HUES48 (cell line): ENCODE measurements around the gene PRSS56.

Source experiments
- H3K27ac ChIP-seq: one replicate; pipeline ENCODE4 v1.7.0; 2013; ENCODE audit warnings: low read depth, low read length, inconsistent platforms
- H3K27me3 ChIP-seq: 2 replicates; pipeline ENCODE4 v1.6.1; 2013; ENCODE audit warnings: mild to moderate bottlenecking, low read length; ENCODE audit not compliant: control insufficient read depth, insufficient read depth
- H3K36me3 ChIP-seq: 2 replicates; pipeline ENCODE4 v1.6.1; 2013; ENCODE audit warnings: low read length; ENCODE audit not compliant: control insufficient read depth, insufficient read depth
- H3K4me1 ChIP-seq: 2 replicates; pipeline ENCODE4 v1.6.1; 2013; ENCODE audit warnings: mild to moderate bottlenecking, low read length; ENCODE audit not compliant: control insufficient read depth, insufficient read depth
- H3K4me3 ChIP-seq: 2 replicates; pipeline ENCODE4 v1.5.1; 2013; ENCODE audit warnings: mild to moderate bottlenecking, low read depth, low read length
- H3K9ac ChIP-seq: 2 replicates; pipeline ENCODE4 v1.6.1; 2013; ENCODE audit warnings: mild to moderate bottlenecking, low read depth, low read length, moderate library complexity
- H3K9me3 ChIP-seq: 2 replicates; pipeline ENCODE4 v1.6.1; 2013; ENCODE audit warnings: low read length; ENCODE audit not compliant: control insufficient read depth, insufficient read depth

The PRSS56 gene

DNA sequence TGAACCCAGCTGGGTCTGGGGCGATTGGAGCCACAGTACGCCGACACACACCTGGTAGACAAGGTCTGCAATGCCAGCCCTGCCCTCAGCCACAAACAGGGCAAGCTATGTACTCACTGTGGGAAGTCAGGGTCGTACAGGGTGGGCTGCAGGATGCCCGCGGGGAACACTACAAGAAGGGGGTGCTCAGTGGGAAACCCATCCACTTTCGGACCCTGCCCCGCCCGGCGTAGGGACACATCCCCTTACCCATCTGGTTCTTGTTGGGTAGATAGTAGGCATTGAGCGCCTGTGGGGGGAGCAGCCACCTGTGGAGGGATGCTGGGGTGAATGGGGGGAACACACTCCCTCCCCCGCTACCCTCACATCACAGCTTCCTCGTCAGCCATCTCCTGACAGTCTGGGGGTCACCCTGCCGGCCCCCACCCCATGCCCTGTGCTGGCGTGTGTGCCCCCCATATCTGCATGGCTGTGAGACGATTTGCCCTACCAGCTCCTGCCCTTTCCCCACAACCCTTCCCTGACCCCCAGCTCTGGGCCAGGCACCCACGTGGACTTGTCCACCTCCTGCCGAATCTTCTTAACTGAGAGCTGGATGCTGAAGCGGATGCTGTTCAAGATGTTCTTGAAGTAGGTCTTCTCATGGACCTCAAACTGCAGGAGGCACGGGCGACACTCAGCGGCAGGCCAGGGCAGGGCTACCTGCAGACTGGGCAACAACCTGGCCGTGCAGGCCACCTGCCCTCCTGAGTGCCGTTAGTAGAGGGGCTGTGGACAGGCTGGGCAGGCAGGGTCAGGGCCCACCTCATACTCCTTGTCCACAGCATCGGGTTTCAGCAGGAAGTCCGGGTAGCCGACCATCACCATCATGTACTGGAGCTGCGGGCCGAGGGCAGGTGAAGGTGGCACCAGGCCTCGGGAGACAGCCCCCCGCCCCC, 37.6 kb upstream of the PRSS56 start:
- Histone ChIP-seq H3K36me3 (no peaks in the 10 kb centered on the region), H3K4me1 (no peaks in the 10 kb centered on the region), H3K9ac (no peak overlapping the region), H3K27me3 (peaks cover 45% of the 10 kb centered on the region), H3K27ac (no peak overlapping the region), H3K4me3 (no peak overlapping the region), H3K9me3 (no peaks in the 10 kb centered on the region)

DNA sequence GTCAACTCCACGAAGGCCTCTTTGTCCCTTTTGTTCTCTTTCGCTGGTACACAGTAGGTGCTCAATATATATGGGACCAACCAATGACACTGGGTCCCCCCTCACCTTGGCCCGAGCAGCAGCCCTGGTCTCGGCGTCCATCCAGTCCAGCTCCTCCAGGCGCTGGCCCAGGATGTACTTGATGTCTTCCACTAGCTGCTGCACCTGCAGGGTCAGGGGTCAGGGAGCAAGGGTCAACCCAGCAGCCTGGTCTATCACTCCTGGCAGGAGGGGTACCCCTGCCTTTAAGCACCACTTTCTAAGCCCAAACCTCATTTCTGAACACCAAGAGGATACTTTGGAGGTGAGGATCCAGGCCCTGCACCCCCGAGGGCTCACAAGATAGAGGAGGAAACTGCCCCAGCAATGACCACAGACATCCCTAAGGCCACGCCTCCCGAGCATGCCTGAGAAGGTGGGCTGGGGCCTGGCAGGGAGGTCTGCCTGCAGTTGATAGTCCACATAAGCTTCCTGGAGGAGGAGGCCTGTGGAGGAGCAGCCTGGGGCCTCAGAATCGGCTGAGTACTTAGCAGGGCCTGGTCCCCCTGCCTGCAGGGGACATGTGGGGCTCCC, 36.8 kb upstream of the PRSS56 start:
- Histone ChIP-seq H3K4me3 (no peak overlapping the region), H3K27me3 (peaks cover 53% of the 10 kb centered on the region), H3K9me3 (no peaks in the 10 kb centered on the region), H3K9ac (no peak overlapping the region), H3K36me3 (no peaks in the 10 kb centered on the region), H3K4me1 (peaks cover 5% of the 10 kb centered on the region; the same call in 1 of the 2 replicates), H3K27ac (no peak overlapping the region)

DNA sequence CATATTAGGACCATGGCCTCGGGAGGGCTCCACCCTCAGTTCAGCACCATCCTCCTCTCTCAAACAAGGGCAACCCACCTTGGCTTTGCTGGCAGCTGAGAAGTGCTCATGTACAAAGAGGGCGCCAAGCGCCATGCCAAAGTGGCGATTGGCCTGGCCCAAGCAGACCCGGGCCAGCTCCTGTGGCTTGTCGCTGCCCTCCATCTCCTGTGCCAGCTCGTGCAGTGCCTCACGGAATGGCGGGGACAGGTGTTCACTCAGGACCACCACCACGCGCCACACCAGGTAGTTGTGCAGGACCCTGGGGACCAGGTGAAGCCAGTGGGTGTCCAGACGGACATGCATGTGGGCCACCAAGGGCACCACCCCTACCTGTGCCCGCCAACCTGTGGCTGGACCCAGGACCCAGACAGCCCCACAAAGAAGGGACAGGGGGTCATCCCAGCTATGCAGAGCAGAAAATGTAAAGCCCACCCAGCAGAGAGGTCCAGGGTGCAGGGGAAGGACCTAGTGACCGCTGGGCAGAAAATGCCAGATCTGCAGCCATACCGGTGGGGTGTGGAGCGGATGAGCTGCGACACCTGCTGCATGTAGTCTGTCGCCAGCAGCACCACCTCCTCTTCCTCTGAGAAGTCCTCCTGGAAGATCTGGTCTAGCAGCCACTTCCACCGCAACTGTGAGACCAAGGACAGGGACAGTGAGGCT, 36.1 kb upstream of the PRSS56 start:
- no peak overlapping the region for H3K9ac ChIP-seq

DNA sequence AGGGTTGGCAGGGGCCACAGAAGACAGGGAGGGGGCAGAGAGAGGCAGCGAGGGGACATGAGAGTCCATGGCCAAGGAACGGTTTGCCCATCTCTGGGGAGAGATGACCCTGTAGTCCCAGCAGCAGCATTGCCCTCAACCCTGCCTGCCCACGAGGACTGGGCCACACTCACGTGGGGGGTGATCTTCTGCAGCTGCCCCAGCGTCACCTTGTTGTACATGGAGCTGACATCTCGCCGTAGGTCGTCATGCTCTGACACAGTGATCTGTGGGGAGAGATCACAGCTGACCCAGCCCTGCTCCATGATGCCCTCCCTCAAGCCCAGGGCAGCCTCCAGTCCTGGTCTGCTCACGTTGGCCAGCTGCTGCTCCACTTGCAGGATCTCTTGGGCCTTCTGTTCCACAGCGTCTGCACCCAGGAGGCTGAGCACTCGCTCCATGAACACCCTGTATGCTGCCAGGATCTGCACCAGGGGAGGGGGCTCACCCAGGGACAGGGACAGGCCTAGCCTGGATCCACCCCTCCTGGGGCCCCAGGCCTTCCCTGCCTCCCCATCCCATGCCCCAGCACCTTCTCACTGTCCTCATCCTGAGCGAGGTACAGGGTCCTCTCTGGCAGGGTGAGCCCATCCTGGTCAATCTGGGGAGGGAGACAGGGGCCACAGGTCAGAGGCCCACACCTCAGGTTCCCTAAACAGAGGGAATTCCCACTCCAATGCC, 35.4 kb upstream of the PRSS56 start:
- Histone ChIP-seq H3K4me1 (peaks cover 18% of the 10 kb centered on the region), H3K4me3 (no peak overlapping the region), H3K27ac (no peak overlapping the region), H3K9me3 (no peaks in the 10 kb centered on the region), H3K27me3 (peaks cover 67% of the 10 kb centered on the region), H3K36me3 (no peaks in the 10 kb centered on the region), H3K9ac (no peak overlapping the region)

More for the DNA sequence above, 36.1 kb upstream of the PRSS56 start:
- H3K27ac ChIP-seq, result no peak overlapping the region
- H3K27me3 ChIP-seq, result peaks cover 59% of the 10 kb centered on the region
- H3K9me3 ChIP-seq, result no peaks in the 10 kb centered on the region
- peaks cover 11% of the 10 kb centered on the region for H3K4me1 ChIP-seq
- H3K36me3 ChIP-seq, result no peaks in the 10 kb centered on the region
- no peak overlapping the region for H3K4me3 ChIP-seq

DNA sequence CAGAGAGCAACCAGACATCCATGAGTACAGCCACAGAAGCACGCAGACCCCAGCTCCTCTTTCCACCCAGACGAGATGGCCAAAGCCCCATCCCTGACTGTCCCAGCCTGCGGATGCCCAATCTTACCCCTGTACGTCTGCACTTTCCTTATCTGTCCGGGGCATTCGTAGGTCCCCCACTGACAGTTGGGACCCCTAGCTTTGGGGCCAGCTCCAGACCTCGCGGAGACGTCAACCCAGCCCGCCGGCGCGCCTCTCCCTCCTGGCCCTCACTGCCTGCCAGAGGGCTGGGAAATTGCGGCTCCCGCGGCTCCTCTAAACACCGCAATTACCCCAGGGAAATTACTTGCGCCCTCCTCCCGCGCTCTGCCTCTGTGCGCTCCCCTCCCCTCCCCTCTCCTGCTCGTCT, 34.8 kb upstream of the PRSS56 start:
- no peaks in the 10 kb centered on the region for H3K9me3 ChIP-seq
- H3K4me3 ChIP-seq, result peak overlapping the region; percentile 58; the same call in 1 of the 2 replicates
- no peak overlapping the region for H3K27ac ChIP-seq
- peaks cover 72% of the 10 kb centered on the region for H3K27me3 ChIP-seq
- peaks cover 21% of the 10 kb centered on the region for H3K4me1 ChIP-seq
- no peak overlapping the region for H3K9ac ChIP-seq
- H3K36me3 ChIP-seq, result no peaks in the 10 kb centered on the region

DNA sequence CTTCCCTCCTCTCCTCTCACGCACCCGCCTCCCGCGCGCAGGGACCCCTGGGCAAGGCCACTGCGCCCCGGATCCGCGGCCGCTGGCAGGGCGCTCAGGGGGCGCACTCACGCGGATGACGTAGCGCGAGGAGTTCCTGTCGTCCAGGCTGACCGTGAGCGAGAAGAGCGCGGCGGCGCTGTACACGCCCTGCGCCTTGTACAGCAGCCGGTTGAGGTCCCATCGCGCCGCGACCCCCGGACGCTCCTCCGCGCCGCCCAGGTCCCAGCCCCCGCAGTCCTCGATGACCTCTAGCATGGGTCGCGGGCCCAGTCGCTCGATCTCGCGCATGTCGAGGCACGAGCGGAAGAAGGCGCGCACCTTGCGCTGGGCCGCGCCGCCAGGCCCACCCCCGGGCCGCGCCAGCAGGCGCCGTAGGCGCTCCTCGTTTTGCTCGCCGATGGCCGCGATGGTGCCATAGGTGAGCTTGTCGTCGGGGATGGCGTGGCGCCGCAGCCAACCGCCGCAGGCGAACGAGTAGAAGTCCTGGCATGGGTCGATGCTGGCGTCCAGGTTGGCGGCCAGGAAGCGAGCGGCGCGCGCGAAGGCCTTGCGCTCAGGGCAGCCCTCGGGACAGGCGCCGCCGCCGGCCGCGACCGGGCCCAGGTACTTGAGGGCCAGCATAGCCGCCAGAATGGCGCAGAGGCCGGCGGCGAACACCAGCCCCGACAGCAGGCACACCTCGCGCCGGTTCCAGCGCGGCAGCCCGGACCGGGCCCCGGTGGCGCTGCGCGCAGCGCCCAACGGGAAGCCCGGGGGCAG, 34.2 kb upstream of the PRSS56 start:
- H3K27me3 ChIP-seq, result peaks cover 73% of the 10 kb centered on the region
- H3K36me3 ChIP-seq, result no peaks in the 10 kb centered on the region
- H3K9me3 ChIP-seq, result no peaks in the 10 kb centered on the region
- peaks cover 21% of the 10 kb centered on the region for H3K4me1 ChIP-seq
- no peak overlapping the region for H3K27ac ChIP-seq
- H3K4me3 ChIP-seq, result peak overlapping the region; percentile 58; the same call in 1 of the 2 replicates
- H3K9ac ChIP-seq, result no peak overlapping the region

DNA sequence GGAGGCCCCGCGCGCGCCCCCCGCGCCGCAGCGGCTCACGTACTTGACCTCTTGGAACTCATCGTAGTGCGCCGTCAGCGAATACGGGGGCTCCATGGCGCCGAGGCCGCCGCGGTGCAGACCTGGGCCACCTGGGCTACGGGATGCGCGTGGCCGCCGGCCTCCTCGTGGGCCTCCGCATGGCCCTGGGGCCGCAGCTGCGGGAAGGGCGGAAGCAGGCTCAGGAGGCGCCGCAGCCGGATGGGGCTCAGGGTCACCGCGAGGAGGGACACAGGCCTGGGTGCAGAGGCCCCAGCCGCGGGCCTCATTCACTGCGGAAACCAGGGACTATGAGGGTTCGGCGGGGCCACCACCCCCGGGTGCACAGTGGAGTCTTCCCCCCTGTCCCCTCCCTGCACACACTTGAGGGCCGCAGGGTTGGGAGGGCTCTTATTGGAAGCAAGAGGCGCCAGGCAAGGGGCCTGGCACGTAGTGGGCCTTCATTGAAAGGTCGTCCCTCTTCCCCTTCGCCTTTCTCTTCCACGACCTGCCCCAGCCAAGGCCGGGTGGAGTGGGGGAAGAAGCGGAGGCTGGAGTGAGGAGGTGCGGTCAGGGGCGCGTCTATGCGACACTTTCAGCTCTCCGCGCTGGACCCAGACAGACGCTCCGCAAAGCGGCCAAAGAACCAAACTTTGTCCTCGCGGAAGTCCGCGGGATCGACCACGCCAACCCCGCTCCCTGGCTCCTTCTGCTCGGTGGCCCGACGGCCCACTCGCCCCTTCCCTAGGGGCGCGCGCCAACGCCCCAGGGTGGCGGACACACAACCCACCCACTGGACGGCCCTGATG, 33.4 kb upstream of the PRSS56 start:
- Histone ChIP-seq H3K4me3 (peak overlapping the region; percentile 58), H3K27me3 (peaks cover 73% of the 10 kb centered on the region)

DNA sequence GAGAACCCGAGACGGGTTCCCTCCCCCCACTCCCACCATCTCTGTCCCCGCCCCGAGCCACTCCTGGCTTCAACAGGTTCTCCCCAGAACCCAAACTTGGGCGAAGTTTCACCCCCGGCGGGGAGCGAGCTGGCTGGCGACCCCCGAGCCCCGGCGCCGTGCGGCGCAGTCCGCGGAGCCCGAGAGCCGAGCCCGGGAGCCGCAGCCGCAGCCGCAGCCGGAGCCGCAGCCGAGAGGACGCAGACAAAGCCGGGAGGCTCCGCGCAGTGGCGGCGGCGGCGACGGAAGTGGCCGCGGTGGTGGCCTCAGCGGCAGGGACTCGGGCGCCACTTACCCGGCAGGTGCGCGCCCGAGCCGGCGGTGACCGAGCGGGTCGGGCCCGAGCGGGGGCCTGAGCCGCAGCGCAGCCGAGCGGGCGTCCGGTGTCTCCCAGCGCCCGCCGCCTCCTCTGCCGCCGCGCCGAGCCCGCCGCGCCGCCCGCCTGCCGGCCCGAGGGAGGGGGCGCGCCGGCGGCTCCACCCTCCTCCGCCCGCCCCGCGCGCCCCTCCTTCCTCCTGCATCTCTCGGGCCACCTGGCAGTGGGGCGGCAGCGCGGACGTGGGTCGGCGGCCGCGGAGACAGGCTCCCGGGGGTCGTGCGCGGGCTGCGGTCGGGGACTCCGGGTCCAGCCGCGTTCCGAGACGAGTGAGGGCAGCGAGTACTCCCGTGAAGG, 32.6 kb upstream of the PRSS56 start, which contains the start of gene ECEL1:
Gene ECEL1, minus strand, starts transcription at position 450 of the 712 bp plus-strand sequence. CDS start 1,181 bp downstream, outside the sequence.
- Histone ChIP-seq H3K36me3 (no peaks in the 10 kb centered on the region), H3K4me1 (peaks cover 21% of the 10 kb centered on the region), H3K4me3 (peak within 1 kb of the TSS; percentile 58), H3K9me3 (no peaks in the 10 kb centered on the region), H3K27me3 (peaks cover 73% of the 10 kb centered on the region), H3K9ac (no peak within 1 kb of the TSS), H3K27ac (no peak within 1 kb of the TSS)

More for the DNA sequence above, 33.4 kb upstream of the PRSS56 start:
- Histone ChIP-seq H3K36me3 (no peaks in the 10 kb centered on the region), H3K9me3 (no peaks in the 10 kb centered on the region), H3K4me1 (peaks cover 21% of the 10 kb centered on the region), H3K27ac (no peak overlapping the region), H3K9ac (no peak overlapping the region)

DNA sequence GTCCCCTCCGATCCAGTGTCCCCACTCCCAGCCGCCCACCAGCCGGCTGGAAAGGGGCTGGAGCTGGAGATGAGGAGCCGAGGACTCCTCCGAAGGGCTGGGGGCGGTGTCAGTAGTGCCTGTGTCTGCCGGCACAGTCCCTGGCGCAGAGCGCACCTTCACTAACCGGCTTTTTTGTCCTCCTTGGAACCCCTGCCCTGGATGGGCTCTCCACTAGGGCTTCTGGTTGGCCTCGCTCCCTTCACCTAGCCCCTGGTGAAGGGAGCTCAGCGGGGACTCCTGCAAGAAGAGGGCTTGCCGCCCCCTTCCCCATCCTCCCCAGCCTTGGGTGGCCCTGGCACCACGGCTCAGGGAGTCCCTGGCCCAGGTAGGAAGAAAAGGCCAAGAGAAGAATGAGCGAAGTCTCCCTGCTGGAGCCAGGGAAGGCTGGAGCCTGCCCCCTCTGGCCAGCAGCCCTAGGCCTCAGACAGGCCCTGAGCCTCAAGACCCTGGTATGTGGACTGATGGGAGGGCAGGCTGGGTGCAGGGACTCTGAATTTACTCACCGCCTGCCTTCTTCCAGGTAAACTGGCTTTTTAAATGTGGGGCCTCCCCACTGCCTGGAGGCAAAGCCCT, 32.0 kb upstream of the PRSS56 start:
- Histone ChIP-seq H3K9me3 (no peaks in the 10 kb centered on the region), H3K9ac (no peak overlapping the region), H3K27ac (no peak overlapping the region), H3K4me1 (peaks cover 21% of the 10 kb centered on the region), H3K36me3 (no peaks in the 10 kb centered on the region), H3K27me3 (peaks cover 72% of the 10 kb centered on the region), H3K4me3 (peak overlapping the region; percentile 58)
